ENCODE measurements around the gene FHIT. TPM values are rescaled to one million over a fixed set of nuclear protein-coding genes. Genes with fewer than 3 reads are reported as not detected.

FHIT gene
- total RNA-seq, 1 experiment from 2014 or later: not detected

GRCh38 chr3:60355825-60356224 is 895.4 kb downstream of the FHIT start:
- no peak for DNase-seq (ENCODE audit: low read depth)

GRCh38 chr3:60351481-60351880 is 899.8 kb downstream of the FHIT start:
- DNase-seq (ENCODE audit: low read depth): no peak

GRCh38 chr3:60344340-60344739 is 906.9 kb downstream of the FHIT start:
- DNase-seq (ENCODE audit: low read depth): no peak

- no peak for DNase-seq (ENCODE audit: low read depth)
Observed at GRCh38 chr3:60343831-60344230, 907.4 kb downstream of the FHIT start.

- DNase-seq (ENCODE audit: low read depth): no peak
Observed at GRCh38 chr3:60339304-60339703, 911.9 kb downstream of the FHIT start.

- DNase-seq (ENCODE audit: low read depth): no peak
Observed at GRCh38 chr3:60337421-60337820, 913.8 kb downstream of the FHIT start.

GRCh38 chr3:60336061-60336460 is 915.2 kb downstream of the FHIT start:
- DNase-seq (ENCODE audit: low read depth): no peak

- no peak for DNase-seq (ENCODE audit: low read depth)
Observed at GRCh38 chr3:60333710-60334109, 917.5 kb downstream of the FHIT start.

- no peak for DNase-seq (ENCODE audit: low read depth)
Observed at GRCh38 chr3:60330107-60330506, 921.1 kb downstream of the FHIT start.

GRCh38 chr3:60325610-60326170 is 925.6 kb downstream of the FHIT start:
- DNase-seq (ENCODE audit: low read depth): no peak

GRCh38 chr3:60323651-60324050 is 927.6 kb downstream of the FHIT start:
- no peak for DNase-seq (ENCODE audit: low read depth)

- DNase-seq (ENCODE audit: low read depth): no peak
Observed at GRCh38 chr3:60323180-60323579, 928.1 kb downstream of the FHIT start.

GRCh38 chr3:60322298-60322856 is 928.9 kb downstream of the FHIT start:
- DNase-seq (ENCODE audit: low read depth): no peak

- DNase-seq (ENCODE audit: low read depth): no peak
Observed at GRCh38 chr3:60319179-60319858, 931.9 kb downstream of the FHIT start.

- no peak for DNase-seq (ENCODE audit: low read depth)
Observed at GRCh38 chr3:60316121-60316797, 935.0 kb downstream of the FHIT start.

GRCh38 chr3:60313951-60314461 is 937.2 kb downstream of the FHIT start:
- no peak for DNase-seq (ENCODE audit: low read depth)

- no peak for DNase-seq (ENCODE audit: low read depth)
Observed at GRCh38 chr3:60313231-60313798, 937.9 kb downstream of the FHIT start.

GRCh38 chr3:60309539-60310268 is 941.5 kb downstream of the FHIT start:
- no peak for DNase-seq (ENCODE audit: low read depth)

GRCh38 chr3:60308808-60309207 is 942.4 kb downstream of the FHIT start:
- DNase-seq (ENCODE audit: low read depth): no peak

- no peak for DNase-seq (ENCODE audit: low read depth)
Observed at GRCh38 chr3:60307562-60308199, 943.6 kb downstream of the FHIT start.

GRCh38 chr3:60304112-60304511 is 947.1 kb downstream of the FHIT start:
- DNase-seq (ENCODE audit: low read depth): no peak
